ENCODE measurements around the gene LGSN. TPM values are rescaled to one million over a fixed set of nuclear protein-coding genes. Genes with fewer than 3 reads are reported as not detected.

LGSN gene
- total RNA-seq, 1 donor from 2014 or later: not detected

DNA sequence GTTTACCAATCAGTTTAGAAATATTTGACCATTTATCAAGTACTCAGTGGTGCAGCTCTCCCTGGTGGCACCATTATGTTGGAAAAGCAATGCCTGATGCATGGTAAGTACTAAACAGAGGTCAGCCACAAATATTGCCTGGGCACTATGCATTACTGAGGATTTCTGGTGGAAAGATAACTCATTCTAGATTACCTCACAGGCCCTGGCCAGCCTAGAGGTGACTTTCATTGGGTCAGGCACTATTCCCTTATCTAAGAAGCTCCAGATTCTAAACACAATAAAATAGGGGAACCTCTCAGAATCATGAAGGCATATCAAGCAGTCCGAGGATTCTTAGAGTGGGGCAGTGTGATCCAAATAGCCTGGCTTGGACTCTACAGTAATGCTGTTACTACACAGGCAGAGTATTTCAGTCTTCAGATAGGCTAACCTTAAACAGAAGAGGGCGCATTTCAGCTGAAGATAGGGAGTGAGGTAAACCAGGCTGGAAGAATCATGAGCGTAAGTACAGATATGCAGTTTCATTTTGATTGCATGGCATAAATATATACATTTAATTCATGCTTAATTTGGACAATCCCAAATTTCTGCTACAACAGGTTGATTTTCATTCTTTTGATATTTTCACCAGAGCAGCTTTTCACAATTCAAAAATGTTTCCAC, 12.1 kb downstream of the LGSN start:
- TF ChIP-seq, protein P1, sequence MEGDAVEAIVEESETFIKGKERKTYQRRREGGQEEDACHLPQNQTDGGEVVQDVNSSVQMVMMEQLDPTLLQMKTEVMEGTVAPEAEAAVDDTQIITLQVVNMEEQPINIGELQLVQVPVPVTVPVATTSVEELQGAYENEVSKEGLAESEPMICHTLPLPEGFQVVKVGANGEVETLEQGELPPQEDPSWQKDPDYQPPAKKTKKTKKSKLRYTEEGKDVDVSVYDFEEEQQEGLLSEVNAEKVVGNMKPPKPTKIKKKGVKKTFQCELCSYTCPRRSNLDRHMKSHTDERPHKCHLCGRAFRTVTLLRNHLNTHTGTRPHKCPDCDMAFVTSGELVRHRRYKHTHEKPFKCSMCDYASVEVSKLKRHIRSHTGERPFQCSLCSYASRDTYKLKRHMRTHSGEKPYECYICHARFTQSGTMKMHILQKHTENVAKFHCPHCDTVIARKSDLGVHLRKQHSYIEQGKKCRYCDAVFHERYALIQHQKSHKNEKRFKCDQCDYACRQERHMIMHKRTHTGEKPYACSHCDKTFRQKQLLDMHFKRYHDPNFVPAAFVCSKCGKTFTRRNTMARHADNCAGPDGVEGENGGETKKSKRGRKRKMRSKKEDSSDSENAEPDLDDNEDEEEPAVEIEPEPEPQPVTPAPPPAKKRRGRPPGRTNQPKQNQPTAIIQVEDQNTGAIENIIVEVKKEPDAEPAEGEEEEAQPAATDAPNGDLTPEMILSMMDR (conservative IDR thresholded peaks at IDR 0.05; ENCODE audit: low read depth, low read length): peak; percentile 71
- H3K4me3 ChIP-seq (ENCODE audit: low read depth, low read length): no peak overlapping the region
- peak; percentile 15 for DNase-seq (ENCODE audit: low read depth)

DNA sequence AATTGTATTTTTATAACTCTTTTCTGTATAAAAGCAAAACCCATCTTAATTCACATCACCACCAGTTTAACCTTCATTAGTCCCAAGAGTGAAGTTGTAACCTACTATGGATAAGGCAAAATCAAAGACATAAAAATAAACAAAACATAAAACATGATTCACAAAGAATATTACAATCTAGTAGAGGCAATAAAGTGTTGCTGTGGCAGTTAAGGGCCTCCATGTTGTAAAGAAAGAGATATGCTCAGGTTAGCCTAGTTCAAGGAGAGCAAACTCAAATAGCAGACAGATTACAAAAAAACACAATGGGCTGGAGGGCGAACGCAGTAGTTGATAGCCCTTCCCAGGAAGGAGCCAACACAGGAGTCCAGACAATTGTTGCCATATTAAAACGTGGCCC, 13.4 kb downstream of the LGSN start:
- H3K4me3 ChIP-seq (ENCODE audit: low read depth, low read length): no peak overlapping the region
- TF ChIP-seq, protein P1 (conservative IDR thresholded peaks at IDR 0.05; ENCODE audit: low read depth, low read length): no peak
- no peak for DNase-seq (ENCODE audit: low read depth)

DNA sequence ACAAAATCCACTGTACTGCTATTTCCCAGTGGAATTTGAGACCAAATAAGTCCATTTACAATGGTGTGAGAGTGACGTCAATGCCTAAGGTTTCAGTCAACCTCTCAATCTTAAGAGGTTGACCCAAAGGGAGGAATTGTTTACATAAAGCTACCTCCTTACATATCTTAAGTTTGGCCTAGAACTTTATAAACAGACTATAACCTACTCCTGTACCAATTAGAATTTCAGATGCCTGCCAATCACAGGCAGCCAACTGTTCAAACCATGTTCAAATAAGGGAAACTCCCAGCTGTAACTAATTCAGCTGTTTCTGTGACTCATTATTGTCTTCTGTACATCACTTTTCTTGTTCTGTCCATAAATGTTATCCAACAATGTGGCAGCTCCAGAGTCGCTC, 14.5 kb downstream of the LGSN start:
- peak; percentile 6 for DNase-seq (ENCODE audit: low read depth)
- TF ChIP-seq, protein P1 (conservative IDR thresholded peaks at IDR 0.05; ENCODE audit: low read depth, low read length): no peak
- no peak overlapping the region for H3K4me3 ChIP-seq (ENCODE audit: low read depth, low read length)

DNA sequence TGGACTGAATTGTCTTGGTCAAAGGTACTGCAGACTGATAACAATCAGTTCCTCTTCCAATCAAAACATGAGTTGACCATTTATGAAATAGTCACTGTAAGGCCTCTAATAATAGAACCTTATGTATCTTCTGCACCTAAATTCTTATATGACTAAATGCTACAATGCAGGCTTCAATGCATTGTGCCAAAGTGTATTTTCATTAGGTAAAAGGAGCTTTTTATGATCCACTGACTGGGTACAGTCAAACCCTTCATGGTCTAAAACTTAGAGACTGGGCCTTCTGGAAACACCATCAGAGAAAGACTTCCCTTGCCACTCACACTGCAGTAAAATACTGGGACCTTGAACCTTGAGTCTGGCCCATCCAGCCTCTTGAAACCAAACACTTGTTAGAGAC, 16.3 kb downstream of the LGSN start:
- TF ChIP-seq, protein P1 (conservative IDR thresholded peaks at IDR 0.05; ENCODE audit: low read depth, low read length): no peak
- no peak overlapping the region for H3K4me3 ChIP-seq (ENCODE audit: low read depth, low read length)
- no peak for DNase-seq (ENCODE audit: low read depth)

DNA sequence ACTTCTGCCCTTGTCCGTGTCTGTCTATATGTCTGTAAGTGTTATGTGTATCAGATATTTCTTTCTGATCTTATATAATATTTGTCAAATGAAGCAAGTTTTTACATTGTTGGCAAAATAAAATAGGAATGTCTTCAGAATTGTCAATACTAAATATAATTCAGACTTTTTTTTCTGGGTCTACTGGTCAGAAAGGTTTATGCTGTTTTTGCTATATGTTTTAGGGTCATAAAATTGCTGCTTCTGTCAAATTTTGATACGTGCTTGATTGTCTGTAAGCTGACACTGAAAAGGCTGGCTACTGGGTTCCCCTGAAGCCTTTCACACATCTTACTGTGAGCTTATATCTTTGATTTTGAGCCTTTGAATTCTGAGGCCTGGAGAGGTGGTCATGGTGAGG, 20.1 kb downstream of the LGSN start:
- TF ChIP-seq, protein P1 (conservative IDR thresholded peaks at IDR 0.05; ENCODE audit: low read depth, low read length): no peak
- no peak for DNase-seq (ENCODE audit: low read depth)
- H3K4me3 ChIP-seq (ENCODE audit: low read depth, low read length): no peak overlapping the region

DNA sequence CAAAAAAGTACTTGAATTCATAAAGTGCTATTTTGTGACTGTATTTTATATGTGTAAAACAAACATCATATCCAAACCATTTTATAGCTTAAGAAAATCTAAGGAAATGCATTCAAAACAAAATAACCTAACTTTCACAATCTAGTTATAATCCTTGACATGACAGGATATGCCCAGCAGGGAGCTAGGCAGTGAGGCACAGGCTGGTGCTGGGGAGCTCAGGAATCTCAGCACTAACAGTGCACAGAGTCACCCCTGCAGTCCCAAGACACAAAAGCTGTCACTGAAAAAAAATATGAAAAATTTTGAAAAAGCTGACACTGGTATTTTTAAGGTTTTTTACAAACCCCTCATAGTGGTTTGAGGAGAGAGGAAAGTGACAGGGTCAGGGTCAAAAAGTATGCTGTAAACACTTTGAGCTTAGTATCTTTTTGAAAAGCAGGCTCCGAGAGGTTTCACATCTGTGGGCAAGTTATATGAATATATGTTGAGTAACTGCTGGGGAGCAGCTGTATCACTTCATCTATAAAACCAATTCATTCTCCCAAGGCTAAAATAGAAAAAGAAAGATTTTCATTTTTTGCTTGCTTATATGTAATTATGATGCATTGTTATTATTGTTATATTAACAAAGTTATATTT, 24.1 kb downstream of the LGSN start:
- TF ChIP-seq, protein P1 (conservative IDR thresholded peaks at IDR 0.05; ENCODE audit: low read depth, low read length): no peak
- no peak for DNase-seq (ENCODE audit: low read depth)
- no peak overlapping the region for H3K4me3 ChIP-seq (ENCODE audit: low read depth, low read length)

Data from epithelial cell of proximal tubule (primary cell).